Fibroblast of pulmonary artery (primary cell): ENCODE results near the gene GNG12.

Experiments
- DNase-seq: peaks from one replicate; pipeline ENCODE4 v3.0.0-alpha.2; 2010; ENCODE audit warnings: low read depth
- H3K4me3 ChIP-seq: replicated peaks from 2 replicates; pipeline ENCODE4 v1.5.1; 2011; ENCODE audit warnings: low read depth, mild to moderate bottlenecking, control low read depth, low read length, moderate library complexity
- CTCF ChIP-seq: IDR thresholded peaks from 2 replicates; pipeline ENCODE4 v1.5.1; 2011; ENCODE audit warnings: mild to moderate bottlenecking, control low read depth, low read length, inconsistent platforms; ENCODE audit errors: missing control alignments

The GNG12 gene

GRCh38 chr1:67719329-67720196 is 113.7 kb downstream of the GNG12 start:
- TF ChIP-seq CTCF: no peak

GRCh38 chr1:67717876-67718275 is 115.4 kb downstream of the GNG12 start:
- TF ChIP-seq CTCF: no peak
- no peak for DNase-seq

More at GRCh38 chr1:67719329-67720196, 113.7 kb downstream of the GNG12 start:
- DNase-seq: no peak
- no peak overlapping the region for H3K4me3 ChIP-seq

GRCh38 chr1:67716800-67717199 is 116.5 kb downstream of the GNG12 start:
- DNase-seq: peak; percentile 58
- H3K4me3 ChIP-seq: no peak overlapping the region
- no peak for TF ChIP-seq CTCF

More at GRCh38 chr1:67717876-67718275, 115.4 kb downstream of the GNG12 start:
- H3K4me3 ChIP-seq: no peak overlapping the region

GRCh38 chr1:67715819-67716218 is 117.4 kb downstream of the GNG12 start:
- TF ChIP-seq CTCF: no peak
- no peak overlapping the region for H3K4me3 ChIP-seq
- no peak for DNase-seq

GRCh38 chr1:67713057-67713846 is 120.0 kb downstream of the GNG12 start:
- TF ChIP-seq CTCF: no peak
- DNase-seq: peak; percentile 75
- H3K4me3 ChIP-seq: no peak overlapping the region

GRCh38 chr1:67711855-67712212 is 121.4 kb downstream of the GNG12 start:
- H3K4me3 ChIP-seq: no peak overlapping the region
- no peak for TF ChIP-seq CTCF
- DNase-seq: no peak
